ENCODE measurements around the gene PHLPP1.
"Not testable (repeated sequence)": the region's sequence is repeated elsewhere in the genome, so short reads cannot be mapped to it uniquely, and the experiment has no call there.

The PHLPP1 gene

GRCh38 chr18:62717925-62718800 is 2.8 kb downstream of the PHLPP1 start:
- peak; percentile 4 for DNase-seq (ENCODE audit: low read depth)

- no peak for DNase-seq (ENCODE audit: low read depth)
Measured at GRCh38 chr18:62720048-62720447, 4.7 kb downstream of the PHLPP1 start.

GRCh38 chr18:62720766-62721613 is 5.6 kb downstream of the PHLPP1 start:
- DNase-seq (ENCODE audit: low read depth) = no peak

DNA sequence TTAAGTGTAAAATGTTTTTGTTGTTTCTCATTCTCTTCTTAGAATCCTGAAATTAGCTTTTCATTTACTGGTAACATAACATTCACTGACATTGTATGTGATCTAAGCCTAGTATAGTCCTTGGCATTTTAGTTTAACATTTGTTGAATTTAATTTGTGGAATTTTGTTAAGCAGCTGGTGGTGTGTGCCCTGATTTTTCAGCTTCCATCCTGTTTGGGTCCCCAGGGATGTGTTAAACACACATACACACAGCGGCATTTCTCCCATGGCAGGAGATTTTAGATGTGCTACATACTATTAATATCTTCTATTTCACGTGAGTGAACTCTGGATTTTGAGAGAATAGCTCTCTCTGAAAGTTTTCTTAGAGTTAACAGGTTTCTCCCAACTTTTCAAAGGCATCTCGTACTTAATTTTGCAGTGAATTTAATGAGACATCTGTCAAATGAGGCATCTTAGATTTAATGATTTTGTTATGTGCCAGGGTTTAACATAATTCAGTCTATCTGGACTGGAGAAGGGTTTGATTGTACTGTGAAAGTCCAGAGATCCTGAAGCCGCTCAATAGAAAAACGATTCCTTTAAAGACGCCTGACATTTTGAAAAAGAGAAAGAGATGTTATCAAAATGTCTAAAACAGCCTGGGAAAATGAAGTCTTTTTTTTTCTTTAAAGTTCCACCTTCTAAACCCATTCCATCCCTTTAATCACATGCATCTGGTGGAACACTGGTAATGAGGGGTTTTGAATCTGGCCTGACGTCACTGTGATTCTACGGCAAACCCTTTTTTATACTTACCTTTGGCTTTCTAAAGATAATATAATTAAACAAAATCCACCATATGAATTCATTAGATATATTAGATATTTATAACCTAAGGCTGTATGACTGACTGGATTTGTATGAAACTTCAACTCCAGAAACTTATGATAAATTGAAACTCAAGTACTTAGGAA is 6.8 kb downstream of the PHLPP1 start:
- no peak for DNase-seq (ENCODE audit: low read depth)

GRCh38 chr18:62723666-62724281 is 8.4 kb downstream of the PHLPP1 start:
- DNase-seq (ENCODE audit: low read depth) = no peak

DNA sequence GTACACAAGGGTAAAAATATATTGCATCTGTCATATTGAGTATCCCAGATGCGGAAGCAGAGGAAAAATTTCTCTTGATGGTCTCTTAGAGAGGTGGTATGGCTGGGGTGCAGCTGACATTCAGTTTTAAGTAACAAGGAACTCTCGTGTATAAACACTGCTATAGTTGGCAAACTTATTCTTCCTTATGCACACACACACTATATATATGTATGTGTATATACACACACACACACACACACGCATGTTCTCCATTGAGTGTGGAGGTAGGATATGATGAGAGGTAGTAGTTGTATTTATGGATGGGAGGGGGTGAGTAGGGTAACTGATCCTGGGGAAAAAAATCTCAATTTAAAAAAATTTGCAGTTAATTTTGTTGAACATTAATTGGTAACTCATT is 10.6 kb downstream of the PHLPP1 start:
- no peak for DNase-seq (ENCODE audit: low read depth)

- no peak for DNase-seq (ENCODE audit: low read depth)
Measured at GRCh38 chr18:62728254-62728653, 12.9 kb downstream of the PHLPP1 start.

GRCh38 chr18:62729487-62730386 is 14.4 kb downstream of the PHLPP1 start:
- DNase-seq (ENCODE audit: low read depth) = no peak

- DNase-seq (ENCODE audit: low read depth) = no peak
Measured at GRCh38 chr18:62730941-62731340, 15.6 kb downstream of the PHLPP1 start.

GRCh38 chr18:62732617-62733016 is 17.3 kb downstream of the PHLPP1 start:
- no peak for DNase-seq (ENCODE audit: low read depth)

DNA sequence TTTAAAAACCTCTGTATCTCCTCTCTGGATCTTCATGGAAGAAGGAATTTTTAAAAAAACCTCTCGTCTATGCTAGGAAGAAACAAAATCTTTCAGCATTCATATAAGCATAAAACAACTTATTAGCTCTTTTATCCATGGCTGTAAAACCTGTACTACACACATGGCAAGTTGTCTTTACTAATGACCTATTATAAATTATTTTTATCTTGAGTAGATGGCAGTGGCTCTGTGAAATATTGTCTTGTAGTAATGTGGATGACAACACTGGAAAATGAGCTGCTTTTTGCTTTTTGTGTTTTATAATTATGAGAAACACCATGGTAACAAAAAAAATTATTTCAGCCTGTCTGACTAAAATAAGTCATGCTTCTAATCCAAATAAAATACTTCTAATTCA is 18.9 kb downstream of the PHLPP1 start:
- no peak for DNase-seq (ENCODE audit: low read depth)

DNA sequence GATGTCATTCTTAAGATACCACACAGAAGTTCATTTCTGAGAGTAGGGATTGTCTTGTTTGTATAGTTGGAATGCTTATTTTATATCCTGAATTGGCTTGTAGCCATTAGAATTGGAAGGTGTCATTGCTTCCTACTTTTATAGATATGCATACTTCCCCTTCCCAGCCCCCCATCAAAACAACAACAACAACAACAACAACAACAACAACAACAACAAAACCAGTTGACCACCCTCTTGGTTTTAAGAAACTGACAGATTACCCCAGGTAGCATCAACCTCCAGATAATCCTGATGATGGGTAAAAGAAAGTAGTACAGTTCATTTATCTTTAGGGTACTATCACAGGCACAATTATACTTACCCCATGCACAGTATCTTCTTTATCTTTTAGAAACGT is 20.0 kb downstream of the PHLPP1 start:
- no peak for DNase-seq (ENCODE audit: low read depth)

- DNase-seq (ENCODE audit: low read depth) = no peak
Measured at GRCh38 chr18:62736077-62736855, 20.9 kb downstream of the PHLPP1 start.

GRCh38 chr18:62737241-62737873 is 22.0 kb downstream of the PHLPP1 start:
- no peak for DNase-seq (ENCODE audit: low read depth)

DNA sequence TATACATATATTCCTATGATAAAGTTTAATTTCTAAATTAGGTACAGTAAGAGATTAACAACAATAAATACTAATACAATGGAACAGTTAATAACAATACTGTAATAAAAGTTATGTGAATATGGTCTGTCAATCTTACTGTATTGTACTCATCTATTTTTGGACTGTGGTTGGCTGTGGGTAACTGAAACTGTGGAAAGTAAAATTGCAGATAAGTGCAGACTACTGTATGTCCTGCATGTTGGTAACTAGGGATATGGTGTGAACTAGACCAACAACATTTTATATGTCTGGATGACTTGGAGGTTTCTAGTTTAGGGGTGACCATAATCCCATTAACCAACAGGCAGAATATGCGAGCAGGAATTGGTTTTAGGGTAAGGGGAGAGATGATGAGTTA is 23.3 kb downstream of the PHLPP1 start:
- no peak for DNase-seq (ENCODE audit: low read depth)

- no peak for DNase-seq (ENCODE audit: low read depth)
Measured at GRCh38 chr18:62739911-62740310, 24.6 kb downstream of the PHLPP1 start.

DNA sequence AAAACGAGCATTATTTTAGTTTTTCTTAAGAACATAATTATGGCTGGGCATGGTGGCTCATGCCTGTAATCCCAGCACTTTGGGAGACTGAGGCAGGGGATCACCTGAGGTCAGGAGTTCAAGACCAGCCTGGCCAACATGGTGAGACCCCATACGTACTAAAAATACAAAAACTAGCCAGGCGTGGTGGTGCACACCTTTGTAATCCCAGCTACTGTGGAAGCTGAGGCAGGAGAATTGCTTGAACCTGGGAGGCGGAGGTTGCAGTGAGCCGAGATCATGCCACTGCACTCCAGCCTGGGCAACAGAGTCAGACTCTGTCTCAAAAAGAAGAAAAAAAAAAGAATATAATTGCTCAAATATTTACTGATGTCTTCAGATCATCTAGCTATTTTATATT is 25.3 kb downstream of the PHLPP1 start:
- not testable (repeated sequence) for DNase-seq (ENCODE audit: low read depth)

- DNase-seq (ENCODE audit: low read depth) = peak; percentile 55
Measured at GRCh38 chr18:62741118-62741566, 25.8 kb downstream of the PHLPP1 start.

DNA sequence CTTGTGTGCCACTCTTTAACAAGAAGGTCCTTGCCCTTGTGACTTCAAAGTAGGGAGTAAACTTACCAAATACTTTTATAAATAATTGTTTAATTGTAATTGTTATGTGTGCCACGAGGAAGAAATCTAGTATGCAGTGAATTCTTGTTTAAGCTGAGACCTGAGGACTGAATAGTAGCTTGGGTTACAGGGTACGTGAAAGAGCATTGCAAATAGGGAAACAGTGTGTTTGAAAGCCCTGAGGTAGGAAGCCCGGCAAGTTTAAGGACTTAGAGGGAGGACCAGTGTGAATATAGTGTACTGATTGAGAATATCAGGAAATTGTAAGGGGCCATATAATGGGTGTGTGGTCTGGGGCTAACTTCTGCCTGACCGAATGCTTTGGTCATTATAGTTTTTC is 26.2 kb downstream of the PHLPP1 start:
- no peak for DNase-seq (ENCODE audit: low read depth)

Measured in ELR (cell line).